GM12878 (cell line): ENCODE data around the gene ZBTB7B. TPM values are rescaled to one million over a fixed set of nuclear protein-coding genes. Genes with fewer than 3 reads are reported as not detected.

Experiments used
- ATAC-seq: fragments of 200-7000 bp; cut with Tn5 transposase; 3 replicates; pipeline ENCODE4 v1.9.1; 2020; ENCODE audit warnings: mild to moderate bottlenecking, moderate library complexity
- BruUV-seq: library from RNA; stranded (reverse); fragments of 400-500 nt; replicated peaks from 2 replicates; lab custom pipeline; 2021; lab: Mats Ljungman, UMichigan
- CTCF ChIA-PET: fragments of 300-600 bp; sonication (Branson Sonifier 250); formaldehyde crosslinking; extraction: SDS; loops from one replicate; lab custom pipeline; 2021; ENCODE audit warnings: inconsistent platforms; lab: Yijun Ruan, JAX
- POLR2A ChIA-PET: fragments of 350-600 bp; formaldehyde crosslinking; extraction: SDS; loops from one replicate; lab custom pipeline; 2021; ENCODE audit warnings: inconsistent platforms; lab: Charles Lee
- RAD21 ChIA-PET: fragments of 300-600 bp; sonication (Branson Sonifier 250); formaldehyde crosslinking; loops from one replicate; lab custom pipeline; 2023; ENCODE audit warnings: antibody characterized with exemption; ENCODE audit not compliant: unreplicated experiment; lab: Charles Lee
- SMC1A ChIA-PET: fragments of 300-600 bp; sonication (Branson Sonifier 250); formaldehyde crosslinking; loops from one replicate; lab custom pipeline; 2023; ENCODE audit not compliant: unreplicated experiment, uncharacterized antibody; lab: Charles Lee
- DNase-seq: peaks from one replicate; pipeline ENCODE4 v3.0.0-alpha.2; 2011; ENCODE audit warnings: low read depth, low spot score
- FAIRE-seq: peaks from 3 replicates; lab custom pipeline; 2011; peaks lifted over from hg19 to GRCh38; lab: Jason Lieb, UNC
- H2AFZ ChIP-seq: 2 replicates; pipeline ENCODE4 v1.6.0; 2011; ENCODE audit warnings: low read depth, low read length, control low read depth; ENCODE audit not compliant: control insufficient read depth
- H3K27ac ChIP-seq: 2 replicates; pipeline ENCODE4 v1.5.1; 2011; ENCODE audit warnings: control low read depth; ENCODE audit not compliant: control insufficient read depth, insufficient read depth
- H3K27me3 ChIP-seq, 2 experiments: replicated peaks in 1 of 2; 2 replicates each; pipeline versions ENCODE4 v1.6.0 to v1.6.1; 2011; ENCODE audit warnings: low read length in 1 of 2; ENCODE audit not compliant: control insufficient read depth in 2 of 2, insufficient read depth in 2 of 2
- H3K36me3 ChIP-seq, 2 experiments: 2 replicates each; pipeline ENCODE4 v1.5.1; 2011; ENCODE audit warnings: low read length in 1 of 2; ENCODE audit not compliant: control insufficient read depth in 2 of 2, insufficient read depth in 2 of 2
- H3K4me1 ChIP-seq: 2 replicates; pipeline ENCODE4 v1.6.1; 2011; ENCODE audit warnings: mild to moderate bottlenecking, low read length, moderate library complexity, mixed read lengths; ENCODE audit not compliant: control insufficient read depth, insufficient read depth
- H3K4me2 ChIP-seq: 2 replicates; pipeline ENCODE4 v1.6.0; 2011; ENCODE audit warnings: control low read depth; ENCODE audit not compliant: control insufficient read depth, insufficient read depth
- H3K4me3 ChIP-seq: fragments of 200-600 bp; sonication (generic); 2 replicates; pipeline ENCODE4 v1.5.1; 2016
- H3K79me2 ChIP-seq: 2 replicates; pipeline ENCODE4 v1.6.0; 2011; ENCODE audit warnings: low read length; ENCODE audit not compliant: control insufficient read depth, insufficient read depth
- H3K9ac ChIP-seq: 2 replicates; pipeline ENCODE4 v1.8.0; 2011; ENCODE audit warnings: low read length, control low read depth, mixed read lengths; ENCODE audit not compliant: control insufficient read depth, insufficient read depth
- H3K9me3 ChIP-seq: replicated peaks from 3 replicates; pipeline ENCODE4 v1.5.1; 2011; ENCODE audit warnings: mild to moderate bottlenecking, low read length; ENCODE audit not compliant: control insufficient read depth, insufficient read depth
- H4K20me1 ChIP-seq: 2 replicates; pipeline ENCODE4 v1.6.0; 2011; ENCODE audit not compliant: control insufficient read depth, insufficient read depth
- ATF7 ChIP-seq: fragments of 450-650 bp; IDR thresholded peaks from 2 replicates; pipeline ENCODE4 v1.6.1; 2016; ENCODE audit warnings: low read depth, mild to moderate bottlenecking
- BHLHE40 ChIP-seq, 2 experiments: fragments of 450-650 bp in 1 of 2; IDR thresholded peaks; 2 replicates each; pipeline ENCODE4 v1.6.1; 2011 to 2017; ENCODE audit warnings: low read depth in 2 of 2, borderline replicate concordance in 1 of 2, improper control_type of control experiment in 1 of 2, low read length in 1 of 2, mild to moderate bottlenecking in 1 of 2
- MTA2 ChIP-seq: fragments of 450-650 bp; IDR thresholded peaks from 2 replicates; pipeline ENCODE4 v1.6.1; 2016; ENCODE audit warnings: low read depth, mild to moderate bottlenecking, moderate library complexity
- NBN ChIP-seq: fragments of 450-650 bp; IDR thresholded peaks from 2 replicates; pipeline ENCODE4 v1.6.1; 2016
- NRF1 ChIP-seq: conservative IDR thresholded peaks from 2 replicates; pipeline ENCODE4 v1.6.1; 2011; ENCODE audit warnings: mild to moderate bottlenecking, low read depth, low read length, improper control_type of control experiment
- REST ChIP-seq: IDR thresholded peaks from 2 replicates; pipeline ENCODE4 v1.6.1; 2012; ENCODE audit warnings: mild to moderate bottlenecking, low read depth, low read length
- SMAD1 ChIP-seq: fragments of 450-650 bp; IDR thresholded peaks from 2 replicates; pipeline ENCODE4 v1.6.1; 2018; ENCODE audit warnings: mild to moderate bottlenecking, low read depth; ENCODE audit not compliant: partially characterized antibody
- YBX1 ChIP-seq: fragments of 450-650 bp; IDR thresholded peaks from 2 replicates; pipeline ENCODE4 v1.6.1; 2016; ENCODE audit warnings: antibody characterized with exemption
- ZNF622 ChIP-seq: fragments of 450-650 bp; IDR thresholded peaks from 2 replicates; pipeline ENCODE4 v1.6.1; 2017; ENCODE audit warnings: mild to moderate bottlenecking, inconsistent platforms
- WGBS: methylation state at CpG from one replicate; pipeline ENCODE4 v1.1.6; 2016; ENCODE audit warnings: low lambda C conversion rate; ENCODE audit not compliant: insufficient replicate concordance, insufficient coverage; ENCODE audit errors: missing lambda C conversion rate; 5-methylcytosine and 5-hydroxymethylcytosine counted together
- in situ Hi-C: fragments of 300-500 bp; cut with MboI; formaldehyde crosslinking; loops from 9 replicates; pipeline ENCODE4 v1.14.3; 2018; ENCODE audit warnings: mixed read lengths
- intact Hi-C: fragments of 100-400 bp; cut with micrococcal nuclease; formaldehyde crosslinking; loops from one replicate; pipeline ENCODE4 v1.14.2; 2022; ENCODE audit not compliant: unreplicated experiment
- polyA plus RNA-seq, 11 experiments: library from polyadenylated mRNA; depleted of rRNA in 4 of 11; unstranded in 6 of 11; stranded (reverse) in 5 of 11; fragments of >200 nt; fragmentation: Nextera tagmentation in 4 of 11; fragmentation: Illumina TruSeq in 1 of 11; extraction: Ambion mirVana in 4 of 11; extraction: Trizol in 1 of 11; gene quantifications; 1 replicate in 1 of 11; 2 replicates in 10 of 11; pipeline versions ENCODE4 v1.2.1 to v1.2.3, GENCODE V29; 2011 to 2016; ENCODE audit warnings: inconsistent platforms in 2 of 11, missing spikeins in 2 of 11, low read depth in 1 of 11
- total RNA-seq, 4 experiments: library from RNA; depleted of rRNA in 3 of 4; stranded (reverse); fragments of >200 nt in 3 of 4; fragmentation: Illumina TruSeq in 1 of 4; extraction: Trizol in 1 of 4; gene quantifications; 2 replicates each; pipeline versions ENCODE4 v1.2.1 to v1.2.3, GENCODE V29; 2013 to 2021
- TF ChIP-seq, protein P1 (sequence below): fragments of 450-650 bp; IDR thresholded peaks from 2 replicates; pipeline ENCODE4 v1.6.1; 2016; ENCODE audit warnings: mild to moderate bottlenecking

ZBTB7B gene
- total and polyA plus RNA-seq, 10 of the 15 experiments (the other 5 are each of a cell fraction or from before 2014, with no cell fraction given): 0.11 to 44.9 (median 11.3) TPM

- peak overlapping the region; percentile 33; the same call in 1 of the 2 replicates for H3K4me2 ChIP-seq
- H3K79me2 ChIP-seq: peaks cover 43% of the 10 kb centered on the region
- POLR2A ChIA-PET: no interaction called here
- ATAC-seq: no peak
- peaks cover 58% of the 10 kb centered on the region for H3K4me1 ChIP-seq
- no peak overlapping the region for H3K27ac ChIP-seq
- intact Hi-C loops (no loop called here), in situ Hi-C loops (no loop called here)
- peaks cover 0 to 8% of the 10 kb centered on the region in 2 experiments; a peak in 3 of 4 replicates for H3K36me3 ChIP-seq
- TF ChIP-seq MTA2 (no peak), ZNF622 (no peak), NBN (no peak), SMAD1 (no peak), NRF1 (no peak), REST (no peak), ATF7 (no peak), BHLHE40 (IDR thresholded peaks at IDR 0.05; ENCODE audit: borderline replicate concordance in 1 of 2, low read depth in 2 of 2, low read length in 1 of 2) (no peak), YBX1 (no peak)
- TF ChIP-seq, protein P1, sequence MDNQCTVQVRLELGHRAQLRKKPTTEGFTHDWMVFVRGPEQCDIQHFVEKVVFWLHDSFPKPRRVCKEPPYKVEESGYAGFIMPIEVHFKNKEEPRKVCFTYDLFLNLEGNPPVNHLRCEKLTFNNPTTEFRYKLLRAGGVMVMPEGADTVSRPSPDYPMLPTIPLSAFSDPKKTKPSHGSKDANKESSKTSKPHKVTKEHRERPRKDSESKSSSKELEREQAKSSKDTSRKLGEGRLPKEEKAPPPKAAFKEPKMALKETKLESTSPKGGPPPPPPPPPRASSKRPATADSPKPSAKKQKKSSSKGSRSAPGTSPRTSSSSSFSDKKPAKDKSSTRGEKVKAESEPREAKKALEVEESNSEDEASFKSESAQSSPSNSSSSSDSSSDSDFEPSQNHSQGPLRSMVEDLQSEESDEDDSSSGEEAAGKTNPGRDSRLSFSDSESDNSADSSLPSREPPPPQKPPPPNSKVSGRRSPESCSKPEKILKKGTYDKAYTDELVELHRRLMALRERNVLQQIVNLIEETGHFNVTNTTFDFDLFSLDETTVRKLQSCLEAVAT: no peak
- no peak overlapping the region for H3K9ac ChIP-seq
- no peak overlapping the region for H2AFZ ChIP-seq
- FAIRE-seq: no peak
- WGBS: 96% methylated on average over 4 of the region's 12 CpGs
- CTCF ChIA-PET: interaction anchor here (2.1 to 3.6 kb wide), 2 partner anchors 8 to 10 kb away, joined by 9 to 27 read pairs; no protein-coding TSS in a partner anchor
- no peak overlapping the region for H3K4me3 ChIP-seq
- no peaks in the 10 kb centered on the region for H3K27me3 ChIP-seq
- H3K9me3 ChIP-seq: no peaks in the 10 kb centered on the region
- H4K20me1 ChIP-seq: 0 out of 2 replicates have a peak, but pooled peaks cover 3% of the 10 kb centered on the region
- DNase-seq: no peak
- RAD21 ChIA-PET: no interaction called here
- no TSS peak for BruUV-seq
- SMC1A ChIA-PET: no interaction called here
Observed at GRCh38 chr1:155009221-155009711, 6.7 kb downstream of the ZBTB7B start.
